SK-N-MC (cell line): Measurements from ENCODE around the gene LST1.
"Not testable (repeated sequence)": the region's sequence is repeated elsewhere in the genome, so short reads cannot be mapped to it uniquely, and the experiment has no call there.

Source experiments
- EZH2 ChIP-seq: fragments of 200-600 bp; sonication (generic); IDR thresholded peaks from one replicate; pipeline ENCODE4 v1.6.1; 2017; ENCODE audit warnings: antibody characterized with exemption
- FOXP2 ChIP-seq: optimal IDR thresholded peaks from 2 replicates; pipeline ENCODE3; 2011; ENCODE audit warnings: mild to moderate bottlenecking, moderate library complexity; ENCODE audit not compliant: insufficient read depth; ENCODE audit errors: extremely low read length, control extremely low read depth
- POLR2AphosphoS5 ChIP-seq: IDR thresholded peaks from 2 replicates; pipeline ENCODE4 v1.6.1; 2012; ENCODE audit warnings: mild to moderate bottlenecking, low read depth, low read length, borderline replicate concordance

GRCh38 chr6:31590691-31591090 is 4.6 kb downstream of the LST1 start:
- TF ChIP-seq EZH2, POLR2AphosphoS5, FOXP2: not testable (repeated sequence)
